DOHH2 (cell line): ENCODE results near the gene CNTNAP2.

Experiments
- H3F3A ChIP-seq: fragments of 200-600 bp; sonication (generic), shearing (Covaris generic); 2 replicates; pipeline ENCODE4 v1.6.0; 2016; ENCODE audit warnings: antibody characterized with exemption, mild to moderate bottlenecking; ENCODE audit not compliant: control insufficient read depth, insufficient read depth
- H3K27ac ChIP-seq: fragments of 200-600 bp; sonication (generic); 2 replicates; pipeline ENCODE4 v1.5.1; 2014; ENCODE audit warnings: low read depth, mild to moderate bottlenecking, low read length, moderate library complexity
- H3K27me3 ChIP-seq: fragments of 200-600 bp; sonication (generic); 2 replicates; pipeline ENCODE4 v1.6.1; 2014; ENCODE audit warnings: mild to moderate bottlenecking, low read length, mixed read lengths; ENCODE audit not compliant: control insufficient read depth
- H3K36me3 ChIP-seq: fragments of 200-600 bp; sonication (generic); 2 replicates; pipeline ENCODE4 v1.6.1; 2014; ENCODE audit warnings: mild to moderate bottlenecking, low read length, moderate library complexity, mixed read lengths; ENCODE audit not compliant: control insufficient read depth
- H3K4me1 ChIP-seq: fragments of 200-600 bp; sonication (generic); 2 replicates; pipeline ENCODE4 v1.6.1; 2014; ENCODE audit warnings: mild to moderate bottlenecking, low read length, mixed read lengths; ENCODE audit not compliant: control insufficient read depth
- H3K4me2 ChIP-seq: fragments of 200-600 bp; sonication (generic); 2 replicates; pipeline ENCODE4 v1.6.0; 2014; ENCODE audit warnings: mild to moderate bottlenecking, low read length, moderate library complexity
- H3K4me3 ChIP-seq: fragments of 200-600 bp; sonication (generic); 2 replicates; pipeline ENCODE4 v1.5.1; 2014; ENCODE audit warnings: mild to moderate bottlenecking, low read length, mixed read lengths
- H3K79me2 ChIP-seq: fragments of 200-600 bp; sonication (generic); 2 replicates; pipeline ENCODE4 v1.6.1; 2014; ENCODE audit warnings: mild to moderate bottlenecking, low read length, mixed read lengths; ENCODE audit not compliant: control insufficient read depth
- H3K9me2 ChIP-seq: fragments of 200-600 bp; sonication (generic); replicated peaks from 2 replicates; pipeline ENCODE4 v1.6.1; 2014; ENCODE audit warnings: mild to moderate bottlenecking, low read length, mixed read lengths; ENCODE audit not compliant: control insufficient read depth
- H3K9me3 ChIP-seq: fragments of 200-600 bp; sonication (generic); 2 replicates; pipeline ENCODE4 v1.6.1; 2014; ENCODE audit warnings: antibody characterized with exemption, low read length, mixed read lengths; ENCODE audit not compliant: control insufficient read depth, insufficient read depth
- H4K20me1 ChIP-seq: fragments of 200-600 bp; sonication (generic); 2 replicates; pipeline ENCODE4 v1.6.0; 2014; ENCODE audit warnings: low read depth, mild to moderate bottlenecking, antibody characterized with exemption, low read length, moderate library complexity; ENCODE audit not compliant: control insufficient read depth, insufficient read depth
- CTCF ChIP-seq: fragments of 200-600 bp; sonication (generic); IDR thresholded peaks from one replicate; pipeline ENCODE4 v1.5.1; 2014; ENCODE audit warnings: antibody characterized with exemption, mild to moderate bottlenecking, low read depth, low read length; ENCODE audit not compliant: poor library complexity, severe bottlenecking
- EZH2phosphoT487 ChIP-seq: fragments of 200-600 bp; sonication (generic); IDR thresholded peaks from 2 replicates; pipeline ENCODE4 v1.6.1; 2017; ENCODE audit warnings: borderline replicate concordance, mild to moderate bottlenecking, antibody characterized with exemption, low read length, moderate library complexity, mixed read lengths

CNTNAP2 gene

DNA sequence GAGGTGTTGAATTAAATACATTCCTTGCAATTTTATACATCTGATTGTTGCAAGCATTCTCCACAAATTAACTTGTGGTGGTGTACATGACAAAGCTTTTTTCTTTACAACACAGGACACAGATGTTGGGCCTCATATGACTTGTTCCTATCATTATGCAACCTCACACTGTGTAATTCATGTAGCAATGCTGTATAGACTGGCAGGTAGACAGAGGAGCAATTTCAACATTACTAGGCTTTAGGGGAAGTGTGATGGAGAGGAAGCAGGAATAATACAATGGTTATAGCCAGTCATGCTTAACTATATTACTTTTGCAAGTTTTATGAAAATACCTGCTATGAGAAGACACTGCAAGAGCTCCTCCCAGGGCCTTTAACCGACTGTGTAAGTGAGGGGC, 832.1 kb downstream of the CNTNAP2 start:
- no peaks in the 10 kb centered on the region; the same call in 1 of the 2 replicates for H3K9me2 ChIP-seq
- no peaks in the 10 kb centered on the region for H3K27me3 ChIP-seq
- H3K79me2 ChIP-seq: no peaks in the 10 kb centered on the region
- no peaks in the 10 kb centered on the region for H4K20me1 ChIP-seq
- no peaks in the 10 kb centered on the region for H3K9me3 ChIP-seq
- H3K36me3 ChIP-seq: no peaks in the 10 kb centered on the region
- H3F3A ChIP-seq: no peaks in the 10 kb centered on the region
- no peak overlapping the region for H3K4me3 ChIP-seq
- TF ChIP-seq EZH2phosphoT487: no peak
- no peak for TF ChIP-seq CTCF
- no peaks in the 10 kb centered on the region for H3K4me1 ChIP-seq
- H3K4me2 ChIP-seq: no peak overlapping the region
- H3K27ac ChIP-seq: no peak overlapping the region

DNA sequence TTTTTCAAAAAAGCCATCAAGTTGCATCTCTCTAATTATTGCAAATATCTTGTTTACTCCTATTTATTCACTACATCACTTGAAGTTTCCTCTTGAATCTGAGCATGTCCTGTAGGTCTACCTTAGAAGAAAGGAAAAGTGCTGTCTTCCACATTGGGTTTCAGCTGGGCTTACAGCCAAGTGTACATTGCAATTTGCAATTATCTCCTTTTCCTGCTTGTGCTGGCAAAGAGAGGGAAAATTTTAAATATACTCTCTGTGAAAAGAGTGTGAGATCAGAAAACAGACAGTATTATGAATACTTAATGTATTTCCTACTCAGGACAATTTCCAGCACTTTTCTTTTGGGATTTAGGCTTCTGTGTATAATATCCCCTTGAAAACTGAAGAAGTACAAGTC, 839.7 kb downstream of the CNTNAP2 start:
- Histone ChIP-seq H3K9me3 (no peaks in the 10 kb centered on the region), H3K36me3 (no peaks in the 10 kb centered on the region), H3K79me2 (no peaks in the 10 kb centered on the region), H3K4me2 (no peak overlapping the region), H3K4me3 (no peak overlapping the region), H3K4me1 (no peaks in the 10 kb centered on the region), H3K27me3 (no peaks in the 10 kb centered on the region), H3K27ac (no peak overlapping the region), H3F3A (no peaks in the 10 kb centered on the region), H4K20me1 (no peaks in the 10 kb centered on the region), H3K9me2 (no peaks in the 10 kb centered on the region)
- no peak for TF ChIP-seq EZH2phosphoT487
- no peak for TF ChIP-seq CTCF

GRCh38 chr7:146956853-146957252, 840.3 kb downstream of the CNTNAP2 start:
- Histone ChIP-seq H3K79me2 (no peaks in the 10 kb centered on the region), H4K20me1 (no peaks in the 10 kb centered on the region), H3K4me1 (no peaks in the 10 kb centered on the region), H3K4me3 (no peak overlapping the region), H3K27me3 (no peaks in the 10 kb centered on the region), H3F3A (no peaks in the 10 kb centered on the region), H3K36me3 (no peaks in the 10 kb centered on the region), H3K4me2 (no peak overlapping the region), H3K9me3 (no peaks in the 10 kb centered on the region), H3K9me2 (no peaks in the 10 kb centered on the region), H3K27ac (no peak overlapping the region)
- TF ChIP-seq CTCF (no peak), EZH2phosphoT487 (no peak)

GRCh38 chr7:146960773-146961391, 844.3 kb downstream of the CNTNAP2 start:
- no peaks in the 10 kb centered on the region for H3K9me2 ChIP-seq
- H3K79me2 ChIP-seq: no peaks in the 10 kb centered on the region
- no peaks in the 10 kb centered on the region for H3K4me1 ChIP-seq
- H3K4me2 ChIP-seq: no peak overlapping the region
- H3K36me3 ChIP-seq: no peaks in the 10 kb centered on the region
- no peaks in the 10 kb centered on the region for H3K9me3 ChIP-seq
- no peaks in the 10 kb centered on the region for H3K27me3 ChIP-seq
- H3K4me3 ChIP-seq: no peak overlapping the region
- TF ChIP-seq CTCF: no peak
- no peak for TF ChIP-seq EZH2phosphoT487
- no peaks in the 10 kb centered on the region for H3F3A ChIP-seq
- H4K20me1 ChIP-seq: no peaks in the 10 kb centered on the region
- H3K27ac ChIP-seq: no peak overlapping the region
